HEK293T (cell line): ENCODE measurements around the gene TSPAN33.

ENCODE experiments used
- ARNT ChIP-seq: fragments of 450-650 bp; IDR thresholded peaks from 2 replicates; pipeline ENCODE4 v1.6.1; 2017; ENCODE audit warnings: mild to moderate bottlenecking
- CTBP1 ChIP-seq: fragments of 450-650 bp; IDR thresholded peaks from 2 replicates; pipeline ENCODE4 v1.6.1; 2016; ENCODE audit warnings: borderline replicate concordance
- ELF4 ChIP-seq: fragments of 450-650 bp; IDR thresholded peaks from 2 replicates; pipeline ENCODE4 v1.6.1; 2017; ENCODE audit warnings: antibody characterized with exemption
- FOXA1 ChIP-seq: fragments of 450-650 bp; IDR thresholded peaks from 2 replicates; pipeline ENCODE4 v1.6.1; 2016; ENCODE audit warnings: mild to moderate bottlenecking
- FOXK2 ChIP-seq: fragments of 450-650 bp; IDR thresholded peaks from 2 replicates; pipeline ENCODE4 v1.6.1; 2016; ENCODE audit warnings: mild to moderate bottlenecking
- FOXM1 ChIP-seq: fragments of 450-650 bp; IDR thresholded peaks from 2 replicates; pipeline ENCODE4 v1.6.1; 2017; ENCODE audit warnings: mild to moderate bottlenecking, borderline replicate concordance
- HDGF ChIP-seq: fragments of 450-650 bp; IDR thresholded peaks from 2 replicates; pipeline ENCODE4 v1.6.1; 2017; ENCODE audit warnings: antibody characterized with exemption, borderline replicate concordance
- NFRKB ChIP-seq: fragments of 450-650 bp; IDR thresholded peaks from 2 replicates; pipeline ENCODE4 v1.6.1; 2016; ENCODE audit warnings: mild to moderate bottlenecking, moderate library complexity
- SP1 ChIP-seq: fragments of 450-650 bp; IDR thresholded peaks from 2 replicates; pipeline ENCODE4 v1.6.1; 2017
- SUZ12 ChIP-seq: fragments of 450-650 bp; IDR thresholded peaks from 2 replicates; pipeline ENCODE4 v1.6.1; 2016; ENCODE audit warnings: mild to moderate bottlenecking
- TARDBP ChIP-seq: fragments of 450-650 bp; IDR thresholded peaks from 2 replicates; pipeline ENCODE4 v1.6.1; 2016
- ZNF384 ChIP-seq: fragments of 450-650 bp; IDR thresholded peaks from 2 replicates; pipeline ENCODE4 v1.6.1; 2016
- TF ChIP-seq, protein P1 (sequence below): fragments of 450-650 bp; IDR thresholded peaks from 2 replicates; pipeline ENCODE4 v1.6.1; 2016

- TF ChIP-seq FOXA1 (no peak), FOXK2 (no peak), ELF4 (no peak), SP1 (no peak), ARNT (no peak), ZNF384 (no peak), FOXM1 (no peak), HDGF (no peak), SUZ12 (no peak), NFRKB (no peak), TARDBP (no peak), CTBP1 (no peak)
- TF ChIP-seq, protein P1, sequence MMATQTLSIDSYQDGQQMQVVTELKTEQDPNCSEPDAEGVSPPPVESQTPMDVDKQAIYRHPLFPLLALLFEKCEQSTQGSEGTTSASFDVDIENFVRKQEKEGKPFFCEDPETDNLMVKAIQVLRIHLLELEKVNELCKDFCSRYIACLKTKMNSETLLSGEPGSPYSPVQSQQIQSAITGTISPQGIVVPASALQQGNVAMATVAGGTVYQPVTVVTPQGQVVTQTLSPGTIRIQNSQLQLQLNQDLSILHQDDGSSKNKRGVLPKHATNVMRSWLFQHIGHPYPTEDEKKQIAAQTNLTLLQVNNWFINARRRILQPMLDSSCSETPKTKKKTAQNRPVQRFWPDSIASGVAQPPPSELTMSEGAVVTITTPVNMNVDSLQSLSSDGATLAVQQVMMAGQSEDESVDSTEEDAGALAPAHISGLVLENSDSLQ = no peak
These were observed 40.8 kb upstream of the TSPAN33 start for GRCh38 chr7:129103561-129104324.
